Keratinocyte (primary cell): ENCODE measurements around the gene UBE3A. TPM values are rescaled to one million over a fixed set of nuclear protein-coding genes. Genes with fewer than 3 reads are reported as not detected.

ENCODE experiments used
- DNase-seq: peaks from one replicate; pipeline ENCODE4 v3.0.0-alpha.2; 2011; ENCODE audit warnings: low read depth, missing footprints, low spot score
- FAIRE-seq: peaks from 2 replicates; lab custom pipeline; 2011; peaks lifted over from hg19 to GRCh38; lab: Jason Lieb, UNC
- H2AFZ ChIP-seq: 2 replicates; pipeline ENCODE4 v1.6.0; 2012; ENCODE audit warnings: low read length, control low read depth, inconsistent platforms; ENCODE audit not compliant: control insufficient read depth
- H3K27ac ChIP-seq: 2 replicates; pipeline ENCODE4 v1.5.1; 2011; ENCODE audit warnings: low read length; ENCODE audit not compliant: control insufficient read depth, insufficient read depth
- H3K27me3 ChIP-seq: 3 replicates; pipeline ENCODE4 v1.6.0; 2011; ENCODE audit warnings: low read length; ENCODE audit not compliant: control insufficient read depth, insufficient read depth; ENCODE audit errors: extremely low read depth
- H3K36me3 ChIP-seq, 2 experiments: 2 replicates in 1 of 2; 3 replicates in 1 of 2; pipeline ENCODE4 v1.5.1; 2011; ENCODE audit warnings: low read length in 2 of 2, mild to moderate bottlenecking in 1 of 2; ENCODE audit not compliant: control insufficient read depth in 2 of 2, insufficient read depth in 2 of 2; ENCODE audit errors: extremely low read depth in 1 of 2
- H3K4me1 ChIP-seq: 3 replicates; pipeline ENCODE4 v1.5.1; 2011; ENCODE audit warnings: low read length; ENCODE audit not compliant: control insufficient read depth, insufficient read depth; ENCODE audit errors: extremely low read depth
- H3K4me2 ChIP-seq: 3 replicates; pipeline ENCODE4 v1.6.0; 2011; ENCODE audit warnings: low read depth, low read length; ENCODE audit not compliant: control insufficient read depth, insufficient read depth; ENCODE audit errors: extremely low read depth
- H3K4me3 ChIP-seq, 3 experiments: fragments of 200-600 bp in 1 of 3; sonication (generic) in 1 of 3; 2 replicates in 2 of 3; 3 replicates in 1 of 3; pipeline ENCODE4 v1.5.1; 2011 to 2016; ENCODE audit warnings: low read length in 3 of 3, mild to moderate bottlenecking in 3 of 3, control low read depth in 2 of 3, inconsistent platforms in 1 of 3, low read depth in 1 of 3, mixed read lengths in 1 of 3, mixed run types in 1 of 3, moderate library complexity in 1 of 3; ENCODE audit not compliant: control insufficient read depth in 2 of 3, insufficient read depth in 2 of 3; ENCODE audit errors: extremely low read depth in 1 of 3
- H3K79me2 ChIP-seq: 2 replicates; pipeline ENCODE4 v1.6.0; 2012; ENCODE audit warnings: low read length; ENCODE audit not compliant: control insufficient read depth, insufficient read depth
- H3K9ac ChIP-seq: 3 replicates; pipeline ENCODE4 v1.6.0; 2011; ENCODE audit warnings: low read length; ENCODE audit not compliant: control insufficient read depth, insufficient read depth; ENCODE audit errors: extremely low read depth
- H3K9me1 ChIP-seq: 3 replicates; pipeline ENCODE4 v1.6.0; 2011; ENCODE audit warnings: low read length; ENCODE audit not compliant: control insufficient read depth, insufficient read depth; ENCODE audit errors: extremely low read depth
- H3K9me3 ChIP-seq: 2 replicates; pipeline ENCODE4 v1.5.1; 2012; ENCODE audit warnings: low read depth, low read length; ENCODE audit not compliant: control insufficient read depth
- H4K20me1 ChIP-seq: 3 replicates; pipeline ENCODE4 v1.6.0; 2011; ENCODE audit warnings: low read length; ENCODE audit not compliant: control insufficient read depth, insufficient read depth; ENCODE audit errors: extremely low read depth
- CTCF ChIP-seq, 3 experiments: IDR thresholded peaks in 1 of 3; conservative IDR thresholded peaks in 1 of 3; optimal IDR thresholded peaks in 1 of 3; 2 replicates in 2 of 3; 3 replicates in 1 of 3; pipeline versions ENCODE3 to v1.5.1; 2011; ENCODE audit warnings: low read length in 3 of 3, mild to moderate bottlenecking in 3 of 3, moderate library complexity in 2 of 3, control low read depth in 1 of 3, inconsistent platforms in 1 of 3; ENCODE audit not compliant: insufficient read depth in 2 of 3; ENCODE audit errors: extremely low read depth in 1 of 3
- EZH2 ChIP-seq: IDR thresholded peaks from one replicate; pipeline ENCODE4 v1.6.1; 2012; ENCODE audit warnings: inconsistent platforms, mild to moderate bottlenecking, low read length, moderate library complexity
- dilution Hi-C: fragments of 300-500 bp; cut with MboI; formaldehyde crosslinking; loops from one replicate; pipeline ENCODE4 v1.7.0; 2020; ENCODE audit warnings: low sequenced_read_pairs; ENCODE audit not compliant: extremely low pct_ligation_motif_present
- polyA plus RNA-seq, 5 experiments: library from polyadenylated mRNA; depleted of rRNA in 3 of 5; stranded (reverse) in 3 of 5; stranded (forward) in 1 of 5; unstranded in 1 of 5; fragments of >200 nt; gene quantifications; 1 replicate in 1 of 5; 2 replicates in 3 of 5; 3 replicates in 1 of 5; pipeline versions ENCODE4 v1.2.1 to v1.2.3, GENCODE V29; 2011 to 2012; ENCODE audit warnings: missing spikeins in 2 of 5, low read depth in 1 of 5, low replicate concordance in 1 of 5

Gene UBE3A
- polyA plus RNA-seq, 1 donor (not counting 4 experiments of a cell fraction or from before 2014, with no cell fraction given), result 45.0 TPM

- Histone ChIP-seq H3K9ac (no peak overlapping the region), H2AFZ (no peak overlapping the region), H3K36me3 (peaks cover 0 to 7% of the 10 kb centered on the region in 2 experiments), H3K79me2 (no peaks in the 10 kb centered on the region), H3K4me2 (no peak overlapping the region), H3K27me3 (no peaks in the 10 kb centered on the region), H3K9me3 (no peaks in the 10 kb centered on the region), H3K4me3 (no peak overlapping the region), H3K27ac (no peak overlapping the region), H3K9me1 (no peaks in the 10 kb centered on the region), H3K4me1 (no peaks in the 10 kb centered on the region), H4K20me1 (no peaks in the 10 kb centered on the region)
- TF ChIP-seq CTCF (optimal IDR thresholded peaks at IDR 0.05 in 1 of 3, IDR thresholded peaks at IDR 0.05 in 1 of 3, conservative IDR thresholded peaks at IDR 0.05 in 1 of 3; ENCODE audit: extremely low read depth in 1 of 3, insufficient read depth in 2 of 3, low read length in 3 of 3) (no peak), EZH2 (no peak)
- FAIRE-seq (no peak), DNase-seq (no peak)
- dilution Hi-C loops, result no loop called here
These were observed 106.5 kb downstream of the UBE3A start for GRCh38 chr15:25332306-25332705.

GRCh38 chr15:25331860-25332259 is 107.0 kb downstream of the UBE3A start:
- no peak overlapping the region for H3K27ac ChIP-seq
- dilution Hi-C loops, result no loop called here
- FAIRE-seq, result no peak

More at GRCh38 chr15:25331860-25332259, 107.0 kb downstream of the UBE3A start:
- H3K9me1 ChIP-seq, result no peaks in the 10 kb centered on the region
- no peak for DNase-seq
- H3K9me3 ChIP-seq, result no peaks in the 10 kb centered on the region
- H2AFZ ChIP-seq, result no peak overlapping the region
- no peaks in the 10 kb centered on the region for H4K20me1 ChIP-seq
- H3K4me2 ChIP-seq, result no peak overlapping the region
- TF ChIP-seq CTCF (optimal IDR thresholded peaks at IDR 0.05 in 1 of 3, IDR thresholded peaks at IDR 0.05 in 1 of 3, conservative IDR thresholded peaks at IDR 0.05 in 1 of 3; ENCODE audit: extremely low read depth in 1 of 3, insufficient read depth in 2 of 3, low read length in 3 of 3) (no peak), EZH2 (no peak)
- H3K4me1 ChIP-seq, result no peaks in the 10 kb centered on the region
- no peak overlapping the region for H3K9ac ChIP-seq
- no peak overlapping the region for H3K4me3 ChIP-seq
- H3K27me3 ChIP-seq, result no peaks in the 10 kb centered on the region
- H3K36me3 ChIP-seq, result peaks cover 0 to 7% of the 10 kb centered on the region in 2 experiments
- no peaks in the 10 kb centered on the region for H3K79me2 ChIP-seq
